CD4-positive, CD25-positive, alpha-beta regulatory T cell (primary cell): ENCODE measurements around the gene MASP1. TPM values are rescaled to one million over a fixed set of nuclear protein-coding genes. Genes with fewer than 3 reads are reported as not detected.

Experiments
- ATAC-seq, 2 donors: fragments of 150-1000 bp; cut with Tn5 transposase; one replicate each; pipeline ENCODE4 v1.10.0; 2021; ENCODE audit warnings: low read depth in 2 of 2, moderate number of reproducible peaks in 2 of 2, moderate library complexity in 1 of 2
- DNase-seq, 3 donors: peaks; one replicate each; pipeline versions ENCODE4 v3.0.0 to v3.0.0-alpha.2; 2012 to 2022; ENCODE audit warnings: mixed read lengths in 1 of 3
- H3K27ac ChIP-seq: one replicate; pipeline ENCODE4 v1.7.0; 2013; ENCODE audit warnings: mild to moderate bottlenecking, low read length; ENCODE audit not compliant: insufficient read depth, poor library complexity, severe bottlenecking
- H3K27me3 ChIP-seq: one replicate; pipeline ENCODE4 v1.7.0; 2013; ENCODE audit warnings: low read length; ENCODE audit not compliant: control insufficient read depth, insufficient read depth
- H3K36me3 ChIP-seq: one replicate; pipeline ENCODE4 v1.7.0; 2013; ENCODE audit warnings: mild to moderate bottlenecking, low read length, moderate library complexity; ENCODE audit not compliant: control insufficient read depth, insufficient read depth
- H3K4me1 ChIP-seq: 2 replicates; pipeline ENCODE4 v1.7.0; 2013; ENCODE audit warnings: mild to moderate bottlenecking, low read length; ENCODE audit not compliant: insufficient read depth, control insufficient read depth, poor library complexity, severe bottlenecking
- H3K4me3 ChIP-seq: one replicate; pipeline ENCODE4 v1.7.0; 2013; ENCODE audit warnings: low read depth, mild to moderate bottlenecking, low read length, moderate library complexity
- H3K9me3 ChIP-seq, 2 experiments: 1 replicate in 1 of 2; 2 replicates in 1 of 2; pipeline ENCODE4 v1.7.0; 2013; ENCODE audit warnings: low read length in 2 of 2, mild to moderate bottlenecking in 1 of 2, moderate library complexity in 1 of 2; ENCODE audit not compliant: control insufficient read depth in 2 of 2
- H3K27ac Mint-ChIP-seq, 3 donors: one replicate each; pipeline ENCODE4 v1.8.0; 2020 to 2022; ENCODE audit warnings: mild to moderate bottlenecking in 3 of 3, mixed read lengths in 3 of 3, moderate library complexity in 2 of 3
- H3K27me3 Mint-ChIP-seq: one replicate; pipeline ENCODE4 v1.8.0; 2022; ENCODE audit warnings: mild to moderate bottlenecking, mixed read lengths
- H3K36me3 Mint-ChIP-seq: one replicate; pipeline ENCODE4 v1.8.0; 2020; ENCODE audit warnings: mixed read lengths
- H3K4me1 Mint-ChIP-seq, 4 donors: one replicate each; pipeline ENCODE4 v1.8.0; 2020 to 2022; ENCODE audit warnings: mixed read lengths in 4 of 4, mild to moderate bottlenecking in 1 of 4
- H3K4me3 Mint-ChIP-seq, 4 donors: one replicate each; pipeline ENCODE4 v1.8.0; 2020 to 2022; ENCODE audit warnings: mild to moderate bottlenecking in 4 of 4, mixed read lengths in 4 of 4, moderate library complexity in 3 of 4
- H3K9me3 Mint-ChIP-seq, 7 donors: one replicate each; pipeline ENCODE4 v1.8.0; 2020 to 2022; ENCODE audit warnings: mixed read lengths in 7 of 7, mild to moderate bottlenecking in 3 of 7, moderate library complexity in 2 of 7
- polyA plus RNA-seq, 4 donors: library from polyadenylated mRNA; unstranded; fragments of 300-500 nt; fragmentation: Illumina TruSeq; gene quantifications; one replicate each; pipeline ENCODE4 v1.2.3, GENCODE V29; 2021
- total RNA-seq: library from RNA; stranded (reverse); gene quantifications from one replicate; pipeline ENCODE4 v1.2.3, GENCODE V29; 2022

Gene MASP1
- total and polyA plus RNA-seq, 5 donors from 2014 or later = not detected

- DNase-seq = no peak
- Mint-ChIP-seq H3K4me3 (no peak overlapping the region), H3K4me1 (no peaks in the 10 kb centered on the region), H3K36me3 (no peaks in the 10 kb centered on the region), H3K9me3 (peaks cover 0 to 6% (median 0%) of the 10 kb centered on the region in 7 donors), H3K27ac (no peak overlapping the region), H3K27me3 (peaks cover 28% of the 10 kb centered on the region)
- H3K27me3 ChIP-seq = peaks cover 17% of the 10 kb centered on the region
- no peak overlapping the region for H3K27ac ChIP-seq
- ATAC-seq = no peak
- H3K9me3 ChIP-seq = no peaks in the 10 kb centered on the region
- no peak overlapping the region for H3K4me3 ChIP-seq
- no peaks in the 10 kb centered on the region for H3K36me3 ChIP-seq
- no peaks in the 10 kb centered on the region for H3K4me1 ChIP-seq
These were observed 29.2 kb downstream of the MASP1 start for GRCh38 chr3:187262360-187262759.

GRCh38 chr3:187261541-187261969, 30.0 kb downstream of the MASP1 start:
- Mint-ChIP-seq H3K27ac (no peak overlapping the region), H3K9me3 (peaks cover 0 to 6% (median 0%) of the 10 kb centered on the region in 7 donors)
- ATAC-seq = no peak

GRCh38 chr3:187259171-187259570, 32.4 kb downstream of the MASP1 start:
- H3K9me3 ChIP-seq = no peaks in the 10 kb centered on the region
- Mint-ChIP-seq H3K9me3 (peaks cover 0 to 6% (median 0%) of the 10 kb centered on the region in 7 donors), H3K36me3 (no peaks in the 10 kb centered on the region), H3K4me3 (no peak overlapping the region), H3K27me3 (peaks cover 22% of the 10 kb centered on the region), H3K27ac (no peak overlapping the region), H3K4me1 (no peaks in the 10 kb centered on the region)
- H3K27ac ChIP-seq = no peak overlapping the region
- H3K4me3 ChIP-seq = no peak overlapping the region
- no peaks in the 10 kb centered on the region for H3K36me3 ChIP-seq
- DNase-seq (no peak), ATAC-seq (no peak)
- peaks cover 15% of the 10 kb centered on the region for H3K27me3 ChIP-seq
- H3K4me1 ChIP-seq = no peaks in the 10 kb centered on the region

More at GRCh38 chr3:187261541-187261969, 30.0 kb downstream of the MASP1 start:
- Mint-ChIP-seq H3K36me3 (no peaks in the 10 kb centered on the region), H3K27me3 (peaks cover 28% of the 10 kb centered on the region), H3K4me1 (no peaks in the 10 kb centered on the region), H3K4me3 (no peak overlapping the region)
- Histone ChIP-seq H3K27ac (no peak overlapping the region), H3K9me3 (no peaks in the 10 kb centered on the region), H3K4me3 (no peak overlapping the region), H3K27me3 (peaks cover 17% of the 10 kb centered on the region), H3K36me3 (no peaks in the 10 kb centered on the region), H3K4me1 (no peaks in the 10 kb centered on the region)
- DNase-seq = no peak

GRCh38 chr3:187257992-187258692, 33.4 kb downstream of the MASP1 start:
- ATAC-seq (no peak), DNase-seq (no peak)
- Histone ChIP-seq H3K27me3 (peaks cover 11% of the 10 kb centered on the region), H3K4me3 (no peak overlapping the region), H3K4me1 (no peaks in the 10 kb centered on the region), H3K9me3 (no peaks in the 10 kb centered on the region), H3K36me3 (no peaks in the 10 kb centered on the region), H3K27ac (no peak overlapping the region)
- Mint-ChIP-seq H3K4me1 (no peaks in the 10 kb centered on the region), H3K4me3 (no peak overlapping the region), H3K27me3 (peaks cover 22% of the 10 kb centered on the region), H3K9me3 (peaks cover 0 to 6% (median 0%) of the 10 kb centered on the region in 7 donors), H3K27ac (no peak overlapping the region), H3K36me3 (no peaks in the 10 kb centered on the region)

GRCh38 chr3:187257471-187257870, 34.1 kb downstream of the MASP1 start:
- ATAC-seq (no peak), DNase-seq (no peak)
- Histone ChIP-seq H3K4me3 (no peak overlapping the region), H3K27me3 (peaks cover 11% of the 10 kb centered on the region), H3K4me1 (no peaks in the 10 kb centered on the region), H3K9me3 (no peaks in the 10 kb centered on the region), H3K36me3 (no peaks in the 10 kb centered on the region), H3K27ac (no peak overlapping the region)
- peaks cover 24% of the 10 kb centered on the region for H3K27me3 Mint-ChIP-seq
- no peaks in the 10 kb centered on the region for H3K4me1 Mint-ChIP-seq
- H3K27ac Mint-ChIP-seq = no peak overlapping the region
- peaks cover 0 to 4% (median 0%) of the 10 kb centered on the region in 7 donors for H3K9me3 Mint-ChIP-seq
- no peak overlapping the region for H3K4me3 Mint-ChIP-seq
- peaks cover under 1% of the 10 kb centered on the region for H3K36me3 Mint-ChIP-seq

- no peaks in the 10 kb centered on the region for H3K9me3 ChIP-seq
- H3K4me1 ChIP-seq = no peaks in the 10 kb centered on the region
- no peak overlapping the region for H3K27ac ChIP-seq
- DNase-seq (no peak), ATAC-seq (no peak)
- no peak overlapping the region for H3K4me3 Mint-ChIP-seq
- no peak overlapping the region for H3K4me3 ChIP-seq
- peaks cover 11% of the 10 kb centered on the region for H3K27me3 ChIP-seq
- peaks cover 0 to 4% (median 0%) of the 10 kb centered on the region in 7 donors for H3K9me3 Mint-ChIP-seq
- peaks cover 18% of the 10 kb centered on the region for H3K27me3 Mint-ChIP-seq
- H3K36me3 ChIP-seq = no peaks in the 10 kb centered on the region
- no peak overlapping the region for H3K27ac Mint-ChIP-seq
- no peaks in the 10 kb centered on the region for H3K4me1 Mint-ChIP-seq
- peaks cover 3% of the 10 kb centered on the region for H3K36me3 Mint-ChIP-seq
These were observed 35.4 kb downstream of the MASP1 start for GRCh38 chr3:187256051-187256616.

- H3K9me3 ChIP-seq = no peaks in the 10 kb centered on the region
- H3K27ac ChIP-seq = no peak overlapping the region
- Mint-ChIP-seq H3K4me3 (no peak overlapping the region), H3K27me3 (peaks cover 18% of the 10 kb centered on the region), H3K9me3 (peaks cover 0 to 4% (median 0%) of the 10 kb centered on the region in 7 donors), H3K4me1 (no peaks in the 10 kb centered on the region), H3K36me3 (peaks cover 3% of the 10 kb centered on the region), H3K27ac (no peak overlapping the region)
- H3K36me3 ChIP-seq = no peaks in the 10 kb centered on the region
- H3K4me3 ChIP-seq = no peak overlapping the region
- H3K4me1 ChIP-seq = no peaks in the 10 kb centered on the region
- peaks cover 6% of the 10 kb centered on the region for H3K27me3 ChIP-seq
- DNase-seq (no peak), ATAC-seq (no peak)
These were observed 36.2 kb downstream of the MASP1 start for GRCh38 chr3:187255314-187255713.

- Histone ChIP-seq H3K4me1 (no peaks in the 10 kb centered on the region), H3K4me3 (no peak overlapping the region), H3K9me3 (no peaks in the 10 kb centered on the region), H3K27ac (no peak overlapping the region), H3K27me3 (no peaks in the 10 kb centered on the region), H3K36me3 (no peaks in the 10 kb centered on the region)
- Mint-ChIP-seq H3K36me3 (peaks cover 3% of the 10 kb centered on the region), H3K27ac (no peak overlapping the region), H3K27me3 (peaks cover 18% of the 10 kb centered on the region), H3K4me3 (no peak overlapping the region), H3K4me1 (peaks cover 0 to 9% (median 6%) of the 10 kb centered on the region in 4 donors), H3K9me3 (peaks cover 0 to 1% (median 0%) of the 10 kb centered on the region in 7 donors)
- ATAC-seq = no peak
- DNase-seq = no peak
These were observed 39.2 kb downstream of the MASP1 start for GRCh38 chr3:187252311-187252710.
